H9 (cell line): Measurements from ENCODE around the gene ARMC10. TPM values are rescaled to one million over a fixed set of nuclear protein-coding genes. Genes with fewer than 3 reads are reported as not detected.

ENCODE experiments used
- DNase-seq: peaks from one replicate; pipeline ENCODE4 v3.0.0-alpha.2; 2017
- H2AFZ ChIP-seq: one replicate; pipeline ENCODE4 v1.6.1; 2013; ENCODE audit warnings: mild to moderate bottlenecking, low read length, control low read depth, moderate library complexity
- H2AK5ac ChIP-seq: 2 replicates; pipeline ENCODE4 v1.6.1; 2013; ENCODE audit warnings: low read length, control low read depth, mixed read lengths; ENCODE audit not compliant: insufficient read length
- H2BK120ac ChIP-seq: one replicate; pipeline ENCODE4 v1.6.1; 2013; ENCODE audit warnings: low read depth, mild to moderate bottlenecking, low read length, control low read depth, inconsistent platforms; ENCODE audit not compliant: poor library complexity, severe bottlenecking
- H2BK12ac ChIP-seq: 2 replicates; pipeline ENCODE4 v1.6.1; 2013; ENCODE audit warnings: low read length, control low read depth, mixed read lengths, low read depth; ENCODE audit not compliant: insufficient read length
- H2BK15ac ChIP-seq: 2 replicates; pipeline ENCODE4 v1.6.1; 2013; ENCODE audit warnings: low read depth, low read length, control low read depth
- H2BK20ac ChIP-seq: one replicate; pipeline ENCODE4 v1.6.1; 2013; ENCODE audit warnings: low read depth, mild to moderate bottlenecking, low read length, control low read depth, inconsistent platforms; ENCODE audit not compliant: poor library complexity, severe bottlenecking
- H2BK5ac ChIP-seq: 2 replicates; pipeline ENCODE4 v1.6.1; 2013; ENCODE audit warnings: low read length, control low read depth, mixed read lengths; ENCODE audit not compliant: insufficient read length
- H3K14ac ChIP-seq: 2 replicates; pipeline ENCODE4 v1.6.1; 2013; ENCODE audit warnings: low read length, control low read depth; ENCODE audit not compliant: insufficient read depth
- H3K18ac ChIP-seq: 2 replicates; pipeline ENCODE4 v1.6.1; 2013; ENCODE audit warnings: low read depth, mild to moderate bottlenecking, mixed read lengths, low read length, control low read depth; ENCODE audit not compliant: insufficient read length
- H3K23ac ChIP-seq: 2 replicates; pipeline ENCODE4 v1.6.1; 2013; ENCODE audit warnings: low read length, control low read depth, mixed read lengths, low read depth; ENCODE audit not compliant: insufficient read length
- H3K23me2 ChIP-seq: 2 replicates; pipeline ENCODE4 v1.6.1; 2013; ENCODE audit warnings: low read depth, mild to moderate bottlenecking, mixed read lengths, low read length, control low read depth; ENCODE audit not compliant: insufficient read length, poor library complexity, severe bottlenecking
- H3K27ac ChIP-seq: 2 replicates; pipeline ENCODE4 v1.5.1; 2013; ENCODE audit warnings: low read length, control low read depth, mixed read lengths, low read depth; ENCODE audit not compliant: insufficient read length
- H3K27me3 ChIP-seq: 2 replicates; pipeline ENCODE4 v1.6.1; 2013; ENCODE audit warnings: low read length, control low read depth, inconsistent platforms; ENCODE audit not compliant: insufficient read depth
- H3K4ac ChIP-seq: 2 replicates; pipeline ENCODE4 v1.6.1; 2013; ENCODE audit warnings: low read depth, mild to moderate bottlenecking, control low read depth, inconsistent platforms, low read length, moderate library complexity
- H3K4me1 ChIP-seq: 2 replicates; pipeline ENCODE4 v1.6.1; 2013; ENCODE audit warnings: low read length, control low read depth, inconsistent platforms; ENCODE audit not compliant: insufficient read depth
- H3K4me2 ChIP-seq: 2 replicates; pipeline ENCODE4 v1.6.1; 2013; ENCODE audit warnings: low read length, control low read depth, mixed read lengths; ENCODE audit not compliant: insufficient read length, insufficient read depth
- H3K56ac ChIP-seq: 2 replicates; pipeline ENCODE4 v1.6.1; 2013; ENCODE audit warnings: low read depth, mild to moderate bottlenecking, mixed read lengths, low read length, control low read depth; ENCODE audit not compliant: insufficient read length
- H3K79me1 ChIP-seq: 2 replicates; pipeline ENCODE4 v1.6.1; 2013; ENCODE audit warnings: low read depth, mild to moderate bottlenecking, moderate library complexity, low read length, control low read depth, inconsistent platforms; ENCODE audit not compliant: insufficient read depth, poor library complexity, severe bottlenecking
- H3K79me2 ChIP-seq: 2 replicates; pipeline ENCODE4 v1.6.1; 2013; ENCODE audit warnings: low read length, control low read depth, inconsistent platforms; ENCODE audit not compliant: insufficient read depth
- H3K9ac ChIP-seq: 2 replicates; pipeline ENCODE4 v1.6.1; 2013; ENCODE audit warnings: low read length, control low read depth, mixed read lengths; ENCODE audit not compliant: insufficient read length; ENCODE audit errors: extremely low read depth
- H3K9me3 ChIP-seq: one replicate; pipeline ENCODE4 v1.6.1; 2013; ENCODE audit warnings: low read depth, low read length, inconsistent platforms; ENCODE audit not compliant: control insufficient read depth
- H3T11ph ChIP-seq: one replicate; pipeline ENCODE4 v1.6.1; 2013; ENCODE audit warnings: mild to moderate bottlenecking, low read length, control low read depth, inconsistent platforms
- H4K20me1 ChIP-seq: one replicate; pipeline ENCODE4 v1.6.1; 2013; ENCODE audit not compliant: control insufficient read depth, insufficient read length, insufficient read depth
- H4K5ac ChIP-seq: 2 replicates; pipeline ENCODE4 v1.6.1; 2013; ENCODE audit warnings: low read depth, mild to moderate bottlenecking, mixed read lengths, low read length, control low read depth; ENCODE audit not compliant: insufficient read length
- H4K8ac ChIP-seq: replicated peaks from 2 replicates; pipeline ENCODE4 v1.6.1; 2013; ENCODE audit warnings: low read length, control low read depth, mixed read lengths, low read depth; ENCODE audit not compliant: insufficient read length
- H4K91ac ChIP-seq: 2 replicates; pipeline ENCODE4 v1.6.1; 2013; ENCODE audit warnings: low read depth, mild to moderate bottlenecking, moderate library complexity, mixed read lengths, low read length, control low read depth; ENCODE audit not compliant: insufficient read length
- H3K27ac Mint-ChIP-seq, 3 experiments: 2 replicates in 2 of 3; 3 replicates in 1 of 3; pipeline ENCODE4 v1.8.0; 2020 to 2021; ENCODE audit warnings: mixed read lengths in 3 of 3, mild to moderate bottlenecking in 1 of 3, moderate library complexity in 1 of 3
- H3K27me3 Mint-ChIP-seq: 2 replicates; pipeline ENCODE4 v1.8.0; 2021; ENCODE audit warnings: low read depth, mild to moderate bottlenecking, moderate library complexity, mixed read lengths
- H3K36me3 Mint-ChIP-seq, 3 experiments: 2 replicates in 2 of 3; 3 replicates in 1 of 3; pipeline ENCODE4 v1.8.0; 2020 to 2021; ENCODE audit warnings: low read depth in 3 of 3, mixed read lengths in 3 of 3; ENCODE audit not compliant: insufficient read depth in 1 of 3
- H3K4me1 Mint-ChIP-seq, 2 experiments: 2 replicates each; pipeline ENCODE4 v1.8.0; 2020; ENCODE audit warnings: mixed read lengths in 2 of 2
- H3K4me3 Mint-ChIP-seq, 2 experiments: 2 replicates in 1 of 2; 3 replicates in 1 of 2; pipeline ENCODE4 v1.8.0; 2020 to 2021; ENCODE audit warnings: mild to moderate bottlenecking in 2 of 2, mixed read lengths in 2 of 2, moderate library complexity in 1 of 2
- H3K9me3 Mint-ChIP-seq, 2 experiments: 2 replicates in 1 of 2; 3 replicates in 1 of 2; pipeline ENCODE4 v1.8.0; 2020; ENCODE audit warnings: mild to moderate bottlenecking in 2 of 2, mixed read lengths in 2 of 2, moderate library complexity in 1 of 2
- CTCF ChIP-seq: fragments of 200-600 bp; sonication (generic); conservative IDR thresholded peaks from 3 replicates; pipeline ENCODE4 v1.8.0; 2021; ENCODE audit warnings: antibody characterized with exemption, mild to moderate bottlenecking
- WGBS: extraction: QIAGEN DNeasy Blood & Tissue Kit; methylation state at CpG from one replicate; pipeline ENCODE4 v1.1.7; 2013; ENCODE audit warnings: missing lambda C conversion rate, low lambda C conversion rate, mixed read lengths; ENCODE audit not compliant: insufficient read length; ENCODE audit errors: extremely low coverage; 5-methylcytosine and 5-hydroxymethylcytosine counted together
- total RNA-seq: library from RNA; stranded (reverse); gene quantifications from 2 replicates; pipeline ENCODE4 v1.2.1, GENCODE V29; 2021

ARMC10 gene
- total RNA-seq, 1 experiment from 2014 or later = 46.8 TPM

- Histone ChIP-seq H2BK12ac (no peak overlapping the region), H2BK5ac (no peak overlapping the region), H2AK5ac (no peak overlapping the region), H2AFZ (no peak overlapping the region), H3K27me3 (no peaks in the 10 kb centered on the region), H3K4ac (no peak overlapping the region), H3K14ac (no peak overlapping the region), H4K91ac (no peak overlapping the region), H3K4me1 (no peaks in the 10 kb centered on the region), H3K27ac (no peak overlapping the region), H3K4me2 (no peak overlapping the region), H3T11ph (no peak overlapping the region), H2BK120ac (no peak overlapping the region), H3K23me2 (no peaks in the 10 kb centered on the region), H3K79me2 (no peaks in the 10 kb centered on the region), H2BK20ac (no peak overlapping the region), H2BK15ac (no peak overlapping the region), H4K5ac (no peak overlapping the region), H3K79me1 (no peaks in the 10 kb centered on the region), H3K18ac (no peak overlapping the region), H3K23ac (no peak overlapping the region), H3K9ac (no peak overlapping the region), H4K8ac (no peak overlapping the region), H3K56ac (no peak overlapping the region), H4K20me1 (no peaks in the 10 kb centered on the region), H3K9me3 (no peaks in the 10 kb centered on the region)
- Mint-ChIP-seq H3K4me3 (no peak overlapping the region), H3K27ac (no peak overlapping the region; a peak in 2 of 7 replicates), H3K36me3 (peaks cover 12 to 59% (median 47%) of the 10 kb centered on the region in 3 experiments), H3K9me3 (no peaks in the 10 kb centered on the region), H3K27me3 (no peaks in the 10 kb centered on the region), H3K4me1 (no peaks in the 10 kb centered on the region)
- no peak for TF ChIP-seq CTCF
- WGBS = no CpG with 5 or more reads among the region's 1 CpG
- DNase-seq = no peak
Measured at GRCh38 chr7:103093429-103093828, 18.5 kb downstream of the ARMC10 start.
